ENCODE data around the gene CDC7. TPM values are rescaled to one million over a fixed set of nuclear protein-coding genes. Genes with fewer than 3 reads are reported as not detected.

Gene CDC7
- total and polyA plus RNA-seq, 2 experiments from 2014 or later: 26.6 to 44.0 TPM

DNA sequence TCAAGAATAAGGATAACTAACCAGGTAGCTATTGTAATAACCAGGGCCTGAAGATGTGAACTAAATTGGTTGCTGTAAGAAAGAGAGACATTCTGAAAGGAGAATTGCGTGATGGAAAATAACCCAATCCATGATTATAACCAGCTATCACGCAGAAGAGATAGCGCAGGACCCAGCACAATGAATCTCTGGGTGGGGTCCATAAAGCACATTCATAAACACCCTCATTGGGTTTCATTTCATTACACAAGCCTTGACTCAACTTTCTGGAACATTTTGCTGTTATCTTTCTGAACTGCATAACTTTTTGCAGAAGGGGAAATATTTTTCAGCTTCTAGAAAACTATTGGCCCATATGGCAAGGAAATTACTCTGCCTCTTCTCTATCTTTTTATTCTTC, 45.3 kb upstream of the CDC7 start (continued):
- TF ChIP-seq REST (IDR thresholded peaks at IDR 0.05; ENCODE audit: unreplicated experiment) (no peak), ETS1 (IDR thresholded peaks at IDR 0.05) (no peak), CREB1 (CRISPR knock-in tag; IDR thresholded peaks at IDR 0.05; ENCODE audit: low read depth) (no peak), ZNF331 (CRISPR knock-in tag; IDR thresholded peaks at IDR 0.05; ENCODE audit: low read depth) (no peak), EZH2phosphoT487 (IDR thresholded peaks at IDR 0.05; ENCODE audit: unreplicated experiment) (no peak)

DNA sequence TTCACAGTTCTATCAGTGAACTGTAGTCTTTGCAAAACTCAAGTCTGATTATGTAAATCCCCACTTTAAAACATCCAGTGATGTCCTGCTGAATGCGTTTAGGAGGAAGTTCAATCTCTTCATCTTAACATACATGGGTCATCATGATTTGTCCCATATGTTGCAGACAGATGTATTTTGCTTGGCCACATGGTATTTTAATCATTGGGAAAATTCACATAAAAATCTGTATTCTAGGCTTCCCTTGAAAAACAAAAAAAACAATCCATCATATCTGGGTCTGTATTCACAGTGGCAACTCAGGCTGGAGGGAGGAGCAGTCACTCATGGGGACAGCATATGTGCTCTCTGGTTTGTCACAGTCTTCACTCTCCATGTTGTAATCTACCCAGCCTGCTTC, 44.8 kb upstream of the CDC7 start:
- H3K27ac ChIP-seq (ENCODE audit: low read depth): no peak overlapping the region
- H3K9me3 Mint-ChIP-seq: no peaks in the 10 kb centered on the region
- no peaks in the 10 kb centered on the region; the same call in 1 of the 2 replicates for H3K9me2 ChIP-seq (ENCODE audit: insufficient read depth)
- no peaks in the 10 kb centered on the region for H3K27me3 Mint-ChIP-seq (ENCODE audit: insufficient read depth, low read depth, poor library complexity)
- H3K36me3 Mint-ChIP-seq (ENCODE audit: low read depth): no peaks in the 10 kb centered on the region
- H3K4me3 ChIP-seq: no peak overlapping the region
- H3K4me1 ChIP-seq (ENCODE audit: insufficient read depth): no peaks in the 10 kb centered on the region
- H3K79me2 ChIP-seq (replicated peaks; ENCODE audit: insufficient read depth): no peaks in the 10 kb centered on the region
- H4K20me1 ChIP-seq (replicated peaks; ENCODE audit: insufficient read depth): no peaks in the 10 kb centered on the region
- no peaks in the 10 kb centered on the region for H3F3A ChIP-seq (replicated peaks; ENCODE audit: low read depth)
- no peak overlapping the region for H3K4me2 ChIP-seq
- DNase-seq (ENCODE audit: low spot score): no peak
- H3K4me1 Mint-ChIP-seq: no peaks in the 10 kb centered on the region
- H3K36me3 ChIP-seq (ENCODE audit: insufficient read depth): no peaks in the 10 kb centered on the region
- H2AFZ ChIP-seq: no peak overlapping the region
- no peak overlapping the region for H3K27ac Mint-ChIP-seq
- no peak overlapping the region for H3K4me3 Mint-ChIP-seq
- no peaks in the 10 kb centered on the region for H3K27me3 ChIP-seq (ENCODE audit: insufficient read depth)
- no peak for ATAC-seq
- TF ChIP-seq, protein P1, sequence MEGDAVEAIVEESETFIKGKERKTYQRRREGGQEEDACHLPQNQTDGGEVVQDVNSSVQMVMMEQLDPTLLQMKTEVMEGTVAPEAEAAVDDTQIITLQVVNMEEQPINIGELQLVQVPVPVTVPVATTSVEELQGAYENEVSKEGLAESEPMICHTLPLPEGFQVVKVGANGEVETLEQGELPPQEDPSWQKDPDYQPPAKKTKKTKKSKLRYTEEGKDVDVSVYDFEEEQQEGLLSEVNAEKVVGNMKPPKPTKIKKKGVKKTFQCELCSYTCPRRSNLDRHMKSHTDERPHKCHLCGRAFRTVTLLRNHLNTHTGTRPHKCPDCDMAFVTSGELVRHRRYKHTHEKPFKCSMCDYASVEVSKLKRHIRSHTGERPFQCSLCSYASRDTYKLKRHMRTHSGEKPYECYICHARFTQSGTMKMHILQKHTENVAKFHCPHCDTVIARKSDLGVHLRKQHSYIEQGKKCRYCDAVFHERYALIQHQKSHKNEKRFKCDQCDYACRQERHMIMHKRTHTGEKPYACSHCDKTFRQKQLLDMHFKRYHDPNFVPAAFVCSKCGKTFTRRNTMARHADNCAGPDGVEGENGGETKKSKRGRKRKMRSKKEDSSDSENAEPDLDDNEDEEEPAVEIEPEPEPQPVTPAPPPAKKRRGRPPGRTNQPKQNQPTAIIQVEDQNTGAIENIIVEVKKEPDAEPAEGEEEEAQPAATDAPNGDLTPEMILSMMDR (conservative IDR thresholded peaks at IDR 0.05; ENCODE audit: low read depth in 2 of 2): no peak
- TF ChIP-seq ETS1 (IDR thresholded peaks at IDR 0.05) (no peak), ZNF114 (CRISPR knock-in tag; IDR thresholded peaks at IDR 0.05) (no peak), JUNB (IDR thresholded peaks at IDR 0.05; ENCODE audit: unreplicated experiment) (no peak), EZH2phosphoT487 (IDR thresholded peaks at IDR 0.05; ENCODE audit: unreplicated experiment) (no peak), CREB1 (CRISPR knock-in tag; IDR thresholded peaks at IDR 0.05; ENCODE audit: low read depth) (no peak), NANOG (IDR thresholded peaks at IDR 0.05; ENCODE audit: borderline replicate concordance) (no peak), POLR2AphosphoS5 (IDR thresholded peaks at IDR 0.05; ENCODE audit: low read depth) (no peak), ZNF331 (CRISPR knock-in tag; IDR thresholded peaks at IDR 0.05; ENCODE audit: low read depth) (no peak)
- TF ChIP-seq, protein P2, sequence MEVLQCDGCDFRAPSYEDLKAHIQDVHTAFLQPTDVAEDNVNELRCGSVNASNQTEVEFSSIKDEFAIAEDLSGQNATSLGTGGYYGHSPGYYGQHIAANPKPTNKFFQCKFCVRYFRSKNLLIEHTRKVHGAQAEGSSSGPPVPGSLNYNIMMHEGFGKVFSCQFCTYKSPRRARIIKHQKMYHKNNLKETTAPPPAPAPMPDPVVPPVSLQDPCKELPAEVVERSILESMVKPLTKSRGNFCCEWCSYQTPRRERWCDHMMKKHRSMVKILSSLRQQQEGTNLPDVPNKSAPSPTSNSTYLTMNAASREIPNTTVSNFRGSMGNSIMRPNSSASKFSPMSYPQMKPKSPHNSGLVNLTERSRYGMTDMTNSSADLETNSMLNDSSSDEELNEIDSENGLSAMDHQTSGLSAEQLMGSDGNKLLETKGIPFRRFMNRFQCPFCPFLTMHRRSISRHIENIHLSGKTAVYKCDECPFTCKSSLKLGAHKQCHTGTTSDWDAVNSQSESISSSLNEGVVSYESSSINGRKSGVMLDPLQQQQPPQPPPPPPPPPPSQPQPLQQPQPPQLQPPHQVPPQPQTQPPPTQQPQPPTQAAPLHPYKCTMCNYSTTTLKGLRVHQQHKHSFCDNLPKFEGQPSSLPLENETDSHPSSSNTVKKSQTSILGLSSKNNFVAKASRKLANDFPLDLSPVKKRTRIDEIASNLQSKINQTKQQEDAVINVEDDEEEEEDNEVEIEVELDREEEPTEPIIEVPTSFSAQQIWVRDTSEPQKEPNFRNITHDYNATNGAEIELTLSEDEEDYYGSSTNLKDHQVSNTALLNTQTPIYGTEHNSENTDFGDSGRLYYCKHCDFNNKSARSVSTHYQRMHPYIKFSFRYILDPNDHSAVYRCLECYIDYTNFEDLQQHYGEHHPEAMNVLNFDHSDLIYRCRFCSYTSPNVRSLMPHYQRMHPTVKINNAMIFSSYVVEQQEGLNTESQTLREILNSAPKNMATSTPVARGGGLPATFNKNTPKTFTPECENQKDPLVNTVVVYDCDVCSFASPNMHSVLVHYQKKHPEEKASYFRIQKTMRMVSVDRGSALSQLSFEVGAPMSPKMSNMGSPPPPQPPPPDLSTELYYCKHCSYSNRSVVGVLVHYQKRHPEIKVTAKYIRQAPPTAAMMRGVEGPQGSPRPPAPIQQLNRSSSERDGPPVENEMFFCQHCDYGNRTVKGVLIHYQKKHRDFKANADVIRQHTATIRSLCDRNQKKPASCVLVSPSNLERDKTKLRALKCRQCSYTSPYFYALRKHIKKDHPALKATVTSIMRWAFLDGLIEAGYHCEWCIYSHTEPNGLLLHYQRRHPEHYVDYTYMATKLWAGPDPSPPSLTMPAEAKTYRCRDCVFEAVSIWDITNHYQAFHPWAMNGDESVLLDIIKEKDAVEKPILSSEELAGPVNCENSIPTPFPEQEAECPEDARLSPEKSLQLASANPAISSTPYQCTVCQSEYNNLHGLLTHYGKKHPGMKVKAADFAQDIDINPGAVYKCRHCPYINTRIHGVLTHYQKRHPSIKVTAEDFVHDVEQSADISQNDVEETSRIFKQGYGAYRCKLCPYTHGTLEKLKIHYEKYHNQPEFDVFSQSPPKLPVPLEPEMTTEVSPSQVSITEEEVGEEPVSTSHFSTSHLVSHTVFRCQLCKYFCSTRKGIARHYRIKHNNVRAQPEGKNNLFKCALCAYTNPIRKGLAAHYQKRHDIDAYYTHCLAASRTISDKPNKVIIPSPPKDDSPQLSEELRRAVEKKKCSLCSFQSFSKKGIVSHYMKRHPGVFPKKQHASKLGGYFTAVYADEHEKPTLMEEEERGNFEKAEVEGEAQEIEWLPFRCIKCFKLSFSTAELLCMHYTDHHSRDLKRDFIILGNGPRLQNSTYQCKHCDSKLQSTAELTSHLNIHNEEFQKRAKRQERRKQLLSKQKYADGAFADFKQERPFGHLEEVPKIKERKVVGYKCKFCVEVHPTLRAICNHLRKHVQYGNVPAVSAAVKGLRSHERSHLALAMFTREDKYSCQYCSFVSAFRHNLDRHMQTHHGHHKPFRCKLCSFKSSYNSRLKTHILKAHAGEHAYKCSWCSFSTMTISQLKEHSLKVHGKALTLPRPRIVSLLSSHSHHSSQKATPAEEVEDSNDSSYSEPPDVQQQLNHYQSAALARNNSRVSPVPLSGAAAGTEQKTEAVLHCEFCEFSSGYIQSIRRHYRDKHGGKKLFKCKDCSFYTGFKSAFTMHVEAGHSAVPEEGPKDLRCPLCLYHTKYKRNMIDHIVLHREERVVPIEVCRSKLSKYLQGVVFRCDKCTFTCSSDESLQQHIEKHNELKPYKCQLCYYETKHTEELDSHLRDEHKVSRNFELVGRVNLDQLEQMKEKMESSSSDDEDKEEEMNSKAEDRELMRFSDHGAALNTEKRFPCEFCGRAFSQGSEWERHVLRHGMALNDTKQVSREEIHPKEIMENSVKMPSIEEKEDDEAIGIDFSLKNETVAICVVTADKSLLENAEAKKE (CRISPR knock-in tag; IDR thresholded peaks at IDR 0.05): no peak
